ENCODE results near the gene KDM6A.

DNA sequence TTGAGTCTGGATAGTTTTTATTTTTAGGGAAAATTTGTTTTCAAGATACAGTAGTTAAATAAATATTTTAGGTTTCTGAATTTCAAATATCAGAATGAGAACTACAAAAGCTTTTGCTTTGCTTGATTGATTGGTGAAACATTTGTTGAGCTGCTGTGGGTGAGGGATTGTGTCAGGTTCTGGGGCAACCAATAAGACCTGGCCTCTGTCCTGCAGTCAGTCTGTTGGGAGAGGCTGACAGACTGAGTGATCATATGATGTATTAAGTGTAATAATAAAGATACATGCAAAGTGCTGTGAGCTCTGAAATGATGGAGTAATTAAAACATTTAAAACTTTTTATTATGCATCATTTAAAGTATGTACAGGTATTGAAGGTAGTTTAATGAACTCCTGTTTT, 9.6 kb downstream of the KDM6A start:
- TF ChIP-seq, protein P1, sequence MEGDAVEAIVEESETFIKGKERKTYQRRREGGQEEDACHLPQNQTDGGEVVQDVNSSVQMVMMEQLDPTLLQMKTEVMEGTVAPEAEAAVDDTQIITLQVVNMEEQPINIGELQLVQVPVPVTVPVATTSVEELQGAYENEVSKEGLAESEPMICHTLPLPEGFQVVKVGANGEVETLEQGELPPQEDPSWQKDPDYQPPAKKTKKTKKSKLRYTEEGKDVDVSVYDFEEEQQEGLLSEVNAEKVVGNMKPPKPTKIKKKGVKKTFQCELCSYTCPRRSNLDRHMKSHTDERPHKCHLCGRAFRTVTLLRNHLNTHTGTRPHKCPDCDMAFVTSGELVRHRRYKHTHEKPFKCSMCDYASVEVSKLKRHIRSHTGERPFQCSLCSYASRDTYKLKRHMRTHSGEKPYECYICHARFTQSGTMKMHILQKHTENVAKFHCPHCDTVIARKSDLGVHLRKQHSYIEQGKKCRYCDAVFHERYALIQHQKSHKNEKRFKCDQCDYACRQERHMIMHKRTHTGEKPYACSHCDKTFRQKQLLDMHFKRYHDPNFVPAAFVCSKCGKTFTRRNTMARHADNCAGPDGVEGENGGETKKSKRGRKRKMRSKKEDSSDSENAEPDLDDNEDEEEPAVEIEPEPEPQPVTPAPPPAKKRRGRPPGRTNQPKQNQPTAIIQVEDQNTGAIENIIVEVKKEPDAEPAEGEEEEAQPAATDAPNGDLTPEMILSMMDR (IDR thresholded peaks at IDR 0.05; ENCODE audit: extremely low read depth in 1 of 2, insufficient read depth in 1 of 2, low read depth in 1 of 2, low read length in 2 of 2), result no peak
- TF ChIP-seq EZH2 (IDR thresholded peaks at IDR 0.05; ENCODE audit: borderline replicate concordance, low read depth, low read length, severe bottlenecking), result no peak
- TF ChIP-seq POLR2A (IDR thresholded peaks at IDR 0.05; ENCODE audit: low read depth, low read length), result no peak
- no peak for TF ChIP-seq MYC (IDR thresholded peaks at IDR 0.05; ENCODE audit: low read depth, low read length)
- TF ChIP-seq POLR2AphosphoS5 (IDR thresholded peaks at IDR 0.05; ENCODE audit: insufficient read depth, low read depth, low read length), result no peak
